GM12874 (cell line): ENCODE results near the gene NATD1.

Experiments used
- CTCF ChIP-seq: IDR thresholded peaks from 2 replicates; pipeline ENCODE4 v1.5.1; 2011; ENCODE audit warnings: low read depth, mild to moderate bottlenecking, control low read depth, low read length, moderate library complexity; ENCODE audit not compliant: insufficient read depth

NATD1 gene

GRCh38 chr17:21297597-21297996 is 44.4 kb upstream of the NATD1 start:
- no peak for TF ChIP-seq CTCF

- no peak for TF ChIP-seq CTCF
Observed at GRCh38 chr17:21297026-21297520, 43.9 kb upstream of the NATD1 start.

- no peak for TF ChIP-seq CTCF
Observed at GRCh38 chr17:21296097-21297025, 43.2 kb upstream of the NATD1 start.

GRCh38 chr17:21295036-21295952 is 42.1 kb upstream of the NATD1 start:
- no peak for TF ChIP-seq CTCF

GRCh38 chr17:21294321-21295035 is 41.3 kb upstream of the NATD1 start:
- no peak for TF ChIP-seq CTCF

- no peak for TF ChIP-seq CTCF
Observed at GRCh38 chr17:21293831-21294210, 40.6 kb upstream of the NATD1 start.
